Activated naive CD4-positive, alpha-beta T cell treated with anti-CD3 and anti-CD28 coated beads, Interleukin-2, amount 10 ng/mL, durations not matched to agents 7 days and 5 days (primary cell): ENCODE data around the gene GRID1.

Source experiments
- CTCF ChIA-PET: fragments of 350-600 bp; sonication (Branson Sonifier 250); formaldehyde crosslinking; loops from one replicate; lab custom pipeline; 2021; ENCODE audit warnings: antibody characterized with exemption; lab: Charles Lee
- DNase-seq: peaks from one replicate; pipeline ENCODE4 v3.0.0-alpha.2; 2020
- H3K27ac Mint-ChIP-seq: one replicate; pipeline ENCODE4 v1.8.0; 2021; ENCODE audit warnings: mild to moderate bottlenecking, moderate library complexity, mixed read lengths
- H3K27me3 Mint-ChIP-seq: one replicate; pipeline ENCODE4 v1.8.0; 2021; ENCODE audit warnings: mild to moderate bottlenecking, mixed read lengths
- H3K36me3 Mint-ChIP-seq: one replicate; pipeline ENCODE4 v1.8.0; 2021; ENCODE audit warnings: mixed read lengths
- H3K4me1 Mint-ChIP-seq: one replicate; pipeline ENCODE4 v1.8.0; 2021; ENCODE audit warnings: mixed read lengths
- H3K4me3 Mint-ChIP-seq: one replicate; pipeline ENCODE4 v1.8.0; 2021; ENCODE audit warnings: mild to moderate bottlenecking, moderate library complexity, mixed read lengths
- H3K9me3 Mint-ChIP-seq: one replicate; pipeline ENCODE4 v1.8.0; 2021; ENCODE audit warnings: mixed read lengths

Gene GRID1

GRCh38 chr10:86347856-86348255 is 18.7 kb downstream of the GRID1 start:
- no peak overlapping the region for H3K27ac Mint-ChIP-seq
- peaks cover 19% of the 10 kb centered on the region for H3K27me3 Mint-ChIP-seq
- H3K9me3 Mint-ChIP-seq: no peaks in the 10 kb centered on the region
- H3K4me3 Mint-ChIP-seq: no peak overlapping the region
- CTCF ChIA-PET: no interaction called here
- DNase-seq: no peak
- no peaks in the 10 kb centered on the region for H3K4me1 Mint-ChIP-seq
- H3K36me3 Mint-ChIP-seq: no peaks in the 10 kb centered on the region

GRCh38 chr10:86346799-86347665 is 19.6 kb downstream of the GRID1 start:
- Mint-ChIP-seq H3K4me1 (no peaks in the 10 kb centered on the region), H3K4me3 (no peak overlapping the region), H3K9me3 (no peaks in the 10 kb centered on the region), H3K36me3 (no peaks in the 10 kb centered on the region), H3K27me3 (peaks cover 19% of the 10 kb centered on the region), H3K27ac (no peak overlapping the region)
- DNase-seq: no peak
- CTCF ChIA-PET: interaction anchor here (0.7 kb wide), 1 partner anchor 18 kb away, joined by 3 read pairs; no protein-coding TSS in a partner anchor

GRCh38 chr10:86345859-86346798 is 20.5 kb downstream of the GRID1 start:
- no peaks in the 10 kb centered on the region for H3K9me3 Mint-ChIP-seq
- H3K36me3 Mint-ChIP-seq: no peaks in the 10 kb centered on the region
- H3K27me3 Mint-ChIP-seq: peaks cover 19% of the 10 kb centered on the region
- H3K4me3 Mint-ChIP-seq: no peak overlapping the region
- no peak for DNase-seq
- no peaks in the 10 kb centered on the region for H3K4me1 Mint-ChIP-seq
- no peak overlapping the region for H3K27ac Mint-ChIP-seq
- CTCF ChIA-PET: interaction anchor here (0.7 kb wide), 1 partner anchor 18 kb away, joined by 3 read pairs; no protein-coding TSS in a partner anchor

GRCh38 chr10:86345296-86345858 is 21.2 kb downstream of the GRID1 start:
- Mint-ChIP-seq H3K36me3 (no peaks in the 10 kb centered on the region), H3K4me3 (no peak overlapping the region), H3K27me3 (peaks cover 18% of the 10 kb centered on the region), H3K4me1 (no peaks in the 10 kb centered on the region), H3K27ac (no peak overlapping the region), H3K9me3 (no peaks in the 10 kb centered on the region)
- CTCF ChIA-PET: no interaction called here
- DNase-seq: no peak

- Mint-ChIP-seq H3K36me3 (no peaks in the 10 kb centered on the region), H3K9me3 (no peaks in the 10 kb centered on the region), H3K27ac (no peak overlapping the region), H3K4me1 (no peaks in the 10 kb centered on the region), H3K4me3 (no peak overlapping the region), H3K27me3 (peaks cover 12% of the 10 kb centered on the region)
- no peak for DNase-seq
- CTCF ChIA-PET: no interaction called here
Observed at GRCh38 chr10:86344714-86345161, 21.9 kb downstream of the GRID1 start.

GRCh38 chr10:86344281-86344680 is 22.3 kb downstream of the GRID1 start:
- no peaks in the 10 kb centered on the region for H3K4me1 Mint-ChIP-seq
- CTCF ChIA-PET: no interaction called here
- H3K27ac Mint-ChIP-seq: no peak overlapping the region

GRCh38 chr10:86343761-86344160 is 22.8 kb downstream of the GRID1 start:
- CTCF ChIA-PET: no interaction called here
- H3K27me3 Mint-ChIP-seq: peaks cover 11% of the 10 kb centered on the region
- no peaks in the 10 kb centered on the region for H3K9me3 Mint-ChIP-seq
- no peaks in the 10 kb centered on the region for H3K36me3 Mint-ChIP-seq
- H3K27ac Mint-ChIP-seq: no peak overlapping the region
- H3K4me1 Mint-ChIP-seq: no peaks in the 10 kb centered on the region
- H3K4me3 Mint-ChIP-seq: no peak overlapping the region
- no peak for DNase-seq

More at GRCh38 chr10:86344281-86344680, 22.3 kb downstream of the GRID1 start:
- Mint-ChIP-seq H3K36me3 (no peaks in the 10 kb centered on the region), H3K4me3 (no peak overlapping the region), H3K27me3 (peaks cover 11% of the 10 kb centered on the region), H3K9me3 (no peaks in the 10 kb centered on the region)
- DNase-seq: no peak

GRCh38 chr10:86342111-86342863 is 24.3 kb downstream of the GRID1 start:
- no peaks in the 10 kb centered on the region for H3K9me3 Mint-ChIP-seq
- CTCF ChIA-PET: no interaction called here
- no peaks in the 10 kb centered on the region for H3K4me1 Mint-ChIP-seq
- no peak for DNase-seq
- no peak overlapping the region for H3K4me3 Mint-ChIP-seq
- H3K27ac Mint-ChIP-seq: no peak overlapping the region
- H3K27me3 Mint-ChIP-seq: peaks cover 11% of the 10 kb centered on the region
- H3K36me3 Mint-ChIP-seq: no peaks in the 10 kb centered on the region

- no peaks in the 10 kb centered on the region for H3K36me3 Mint-ChIP-seq
- no peak overlapping the region for H3K27ac Mint-ChIP-seq
- no peak for DNase-seq
- H3K4me3 Mint-ChIP-seq: no peak overlapping the region
- peaks cover 8% of the 10 kb centered on the region for H3K27me3 Mint-ChIP-seq
- CTCF ChIA-PET: no interaction called here
- H3K4me1 Mint-ChIP-seq: no peaks in the 10 kb centered on the region
- no peaks in the 10 kb centered on the region for H3K9me3 Mint-ChIP-seq
Observed at GRCh38 chr10:86341361-86341811, 25.2 kb downstream of the GRID1 start.

GRCh38 chr10:86340991-86341260 is 25.7 kb downstream of the GRID1 start:
- Mint-ChIP-seq H3K27ac (no peak overlapping the region), H3K36me3 (no peaks in the 10 kb centered on the region), H3K27me3 (peaks cover 8% of the 10 kb centered on the region), H3K4me1 (no peaks in the 10 kb centered on the region), H3K4me3 (no peak overlapping the region), H3K9me3 (no peaks in the 10 kb centered on the region)
- DNase-seq: no peak
- CTCF ChIA-PET: no interaction called here

- Mint-ChIP-seq H3K27me3 (peaks cover 12% of the 10 kb centered on the region), H3K36me3 (no peaks in the 10 kb centered on the region), H3K9me3 (no peaks in the 10 kb centered on the region), H3K27ac (no peak overlapping the region), H3K4me1 (no peaks in the 10 kb centered on the region), H3K4me3 (no peak overlapping the region)
- no peak for DNase-seq
- CTCF ChIA-PET: no interaction called here
Observed at GRCh38 chr10:86340176-86340990, 26.2 kb downstream of the GRID1 start.

GRCh38 chr10:86339226-86339865 is 27.2 kb downstream of the GRID1 start:
- CTCF ChIA-PET: no interaction called here
- Mint-ChIP-seq H3K4me3 (no peak overlapping the region), H3K36me3 (no peaks in the 10 kb centered on the region), H3K27ac (no peak overlapping the region), H3K4me1 (no peaks in the 10 kb centered on the region), H3K9me3 (no peaks in the 10 kb centered on the region), H3K27me3 (peaks cover 12% of the 10 kb centered on the region)
- DNase-seq: no peak

- Mint-ChIP-seq H3K36me3 (no peaks in the 10 kb centered on the region), H3K4me3 (no peak overlapping the region), H3K27me3 (peaks cover 20% of the 10 kb centered on the region), H3K4me1 (no peaks in the 10 kb centered on the region), H3K27ac (no peak overlapping the region), H3K9me3 (no peaks in the 10 kb centered on the region)
- no peak for DNase-seq
- CTCF ChIA-PET: no interaction called here
Observed at GRCh38 chr10:86337121-86337601, 29.4 kb downstream of the GRID1 start.
